Occipital lobe (tissue), 2 donors: ENCODE results near the gene KRTAP19-3. TPM values are rescaled to one million over a fixed set of nuclear protein-coding genes. Genes with fewer than 3 reads are reported as not detected.
"Not testable (repeated sequence)": the region's sequence is repeated elsewhere in the genome, so short reads cannot be mapped to it uniquely, and the experiment has no call there.

Experiments
- DNase-seq: peaks from one replicate; lab custom pipeline; 2025; lab: John Stamatoyannopoulos, UW
- total RNA-seq: library from RNA; depleted of rRNA; stranded (reverse); fragments of >200 nt; gene quantifications from one replicate; pipeline ENCODE4 v1.2.3, GENCODE V29; 2014

Gene KRTAP19-3
- not detected for total RNA-seq

DNA sequence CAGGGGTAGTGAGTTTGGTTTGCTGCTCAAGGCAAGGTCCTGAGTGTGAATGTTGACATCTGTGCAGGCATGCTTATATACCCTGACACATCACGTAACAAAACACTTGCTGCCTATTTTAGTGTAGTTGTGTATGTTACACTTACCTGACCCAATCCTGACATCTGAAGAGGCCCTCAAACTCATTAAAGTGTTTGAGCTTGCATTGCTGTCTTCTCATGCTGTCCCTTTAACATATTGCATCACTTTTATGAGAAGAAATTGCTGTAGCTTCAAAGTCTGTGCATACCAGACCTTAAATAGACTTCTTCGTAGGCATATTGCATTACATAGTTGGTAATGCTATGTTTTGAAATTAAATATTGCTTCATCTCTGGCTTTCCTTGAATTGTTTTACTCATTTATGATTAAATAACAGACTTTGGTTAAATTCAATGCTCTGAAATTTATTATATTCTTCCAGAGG lies at the start of gene KRTAP19-3:
Gene KRTAP19-3 (minus strand): TSS at position 51 of the 466 bp plus-strand sequence. CDS start 56 bp downstream, outside the sequence.
- no peak for DNase-seq

- no peak for DNase-seq
Observed at GRCh38 chr21:30518876-30519275, 27.1 kb upstream of the KRTAP19-3 start.

GRCh38 chr21:30515681-30516080 lies 23.9 kb upstream of the KRTAP19-3 start:
- DNase-seq: no peak

- not testable (repeated sequence) for DNase-seq
Observed at GRCh38 chr21:30505621-30506205, 13.9 kb upstream of the KRTAP19-3 start.

DNA sequence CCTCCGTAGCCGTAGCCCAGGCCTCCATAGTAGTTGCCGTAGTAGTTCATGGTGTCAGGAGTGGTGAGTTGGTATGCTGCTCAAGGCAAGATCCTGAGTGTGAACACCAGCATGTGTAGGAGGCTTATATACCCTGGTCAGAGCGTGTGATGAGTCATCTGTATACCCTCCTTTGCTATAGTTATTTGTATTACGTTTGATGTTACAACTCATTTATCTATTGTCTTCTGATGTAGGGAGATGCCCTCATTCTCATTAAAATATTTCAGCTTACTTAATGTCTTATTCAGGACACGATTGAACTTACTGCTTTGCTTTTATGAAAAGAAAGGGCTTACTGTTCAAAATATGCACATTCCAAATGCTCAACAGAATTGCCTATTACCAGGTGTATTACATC lies 10.2 kb upstream of the KRTAP19-3 start, which contains the start of gene KRTAP19-5:
Gene KRTAP19-5 (minus strand): TSS at position 101 of the 400 bp plus-strand sequence. CDS start 51 bp downstream, at position 50.
- no peak for DNase-seq

- no peak for DNase-seq
Observed at GRCh38 chr21:30497065-30497464, 5.3 kb upstream of the KRTAP19-3 start, which contains the start of gene KRTAP19-4. Gene KRTAP19-4, minus strand, starts transcription at chr21:30497165. Its CDS starts 55 bp downstream, at chr21:30497110.

DNA sequence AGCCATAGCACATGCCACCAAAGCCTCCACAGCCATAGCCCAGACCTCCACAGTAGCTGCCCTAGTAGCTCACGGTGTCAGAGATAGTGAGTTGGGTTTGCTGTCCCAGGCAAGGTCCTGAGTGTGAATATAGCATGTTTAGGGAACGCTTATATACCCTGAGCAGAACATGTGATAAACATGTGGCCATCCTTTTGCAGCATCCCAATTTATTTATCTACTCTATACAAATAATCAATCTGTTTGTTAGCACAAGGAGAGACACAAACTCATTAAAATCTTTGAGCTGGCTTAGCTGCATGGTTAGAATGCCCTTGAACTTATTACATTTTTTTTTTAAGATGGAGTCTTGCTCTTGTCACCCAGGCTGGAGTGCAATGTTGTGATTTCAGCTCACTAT lies 4.5 kb downstream of the KRTAP19-3 start, which contains the start of gene KRTAP19-2:
Gene KRTAP19-2 (minus strand): TSS at position 101 of the 400 bp plus-strand sequence. CDS start 88 bp downstream, at position 13.
- DNase-seq: no peak

- DNase-seq: no peak
Observed at GRCh38 chr21:30486180-30486579, 5.6 kb downstream of the KRTAP19-3 start.

- no peak for DNase-seq
Observed at GRCh38 chr21:30482130-30482529, 9.7 kb downstream of the KRTAP19-3 start.

DNA sequence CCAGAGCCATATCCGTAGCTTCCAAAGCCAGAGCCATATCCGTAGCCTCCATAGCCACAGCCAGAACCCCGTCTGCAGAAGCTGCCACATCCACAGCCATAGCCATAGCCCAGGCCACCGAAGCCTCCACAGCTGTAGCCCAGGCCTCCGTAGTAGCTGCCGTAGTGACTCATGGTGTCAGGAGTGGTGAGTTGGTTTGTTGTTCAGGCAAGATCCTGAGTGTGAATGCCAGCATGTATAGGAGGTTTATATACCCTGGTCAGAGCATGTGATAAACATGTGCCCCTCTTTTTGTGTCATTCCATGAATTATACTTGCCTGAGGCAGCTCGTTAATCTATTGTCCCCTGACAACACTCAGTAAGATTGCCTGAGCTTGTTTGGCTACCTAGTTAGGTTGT lies 11.7 kb downstream of the KRTAP19-3 start, which contains the start of gene KRTAP19-1:
Gene KRTAP19-1 (minus strand): TSS at position 223 of the 400 bp plus-strand sequence. CDS start 50 bp downstream, at position 173.
- DNase-seq: no peak

GRCh38 chr21:30479259-30479658 lies 12.6 kb downstream of the KRTAP19-3 start:
- DNase-seq: no peak

GRCh38 chr21:30478004-30478403 lies 13.8 kb downstream of the KRTAP19-3 start:
- no peak for DNase-seq

- DNase-seq: no peak
Observed at GRCh38 chr21:30468900-30469714, 22.7 kb downstream of the KRTAP19-3 start.

GRCh38 chr21:30463713-30464112 lies 28.1 kb downstream of the KRTAP19-3 start:
- no peak for DNase-seq

DNA sequence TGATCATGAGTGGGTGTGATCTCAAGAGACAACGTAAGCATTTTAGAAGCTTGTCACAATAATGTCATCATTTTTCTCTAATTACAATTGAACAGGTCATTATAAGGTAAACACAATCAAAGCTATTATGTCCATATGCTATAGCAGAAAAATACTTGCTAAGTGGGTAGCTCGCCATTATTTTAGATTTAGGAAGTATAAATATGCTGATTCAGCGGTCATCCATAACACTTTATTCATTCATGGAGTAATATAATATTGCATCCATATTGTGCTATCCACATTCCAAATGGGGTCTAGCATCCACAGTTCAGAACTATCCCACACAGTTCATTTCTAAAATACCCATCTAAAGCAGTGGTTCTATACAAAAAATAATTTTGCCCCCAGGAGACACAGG lies 43.3 kb downstream of the KRTAP19-3 start:
- no peak for DNase-seq

- DNase-seq: no peak
Observed at GRCh38 chr21:30447056-30447455, 44.8 kb downstream of the KRTAP19-3 start.

- no peak for DNase-seq
Observed at GRCh38 chr21:30444204-30444603, 47.6 kb downstream of the KRTAP19-3 start.

- DNase-seq: no peak
Observed at GRCh38 chr21:30443226-30443625, 48.6 kb downstream of the KRTAP19-3 start.
